Lower leg skin (tissue), 3 donors: ENCODE data around the gene ANKDD1B.

Experiments used
- CTCF ChIP-seq, 3 donors: fragments of 450-650 bp; IDR thresholded peaks; one replicate each; pipeline ENCODE4 v1.5.1; 2016; ENCODE audit warnings: antibody characterized with exemption in 3 of 3, mild to moderate bottlenecking in 3 of 3, moderate library complexity in 2 of 3
- POLR2A ChIP-seq, 2 donors: fragments of 450-650 bp; IDR thresholded peaks; one replicate each; pipeline ENCODE4 v1.6.1; 2016 to 2017; ENCODE audit warnings: antibody characterized with exemption in 2 of 2, mild to moderate bottlenecking in 1 of 2, moderate library complexity in 1 of 2

- TF ChIP-seq CTCF (IDR thresholded peaks at IDR 0.05) (no peak), POLR2A (IDR thresholded peaks at IDR 0.05) (no peak)
These were observed 105.4 kb downstream of the ANKDD1B start for GRCh38 chr5:75716715-75717081.
